ENCODE results near the gene MYO1F. TPM values are rescaled to one million over a fixed set of nuclear protein-coding genes. Genes with fewer than 3 reads are reported as not detected.

The MYO1F gene
- polyA plus RNA-seq, 3 donors, result 121 to 707 (median 197) TPM

- DNase-seq, result peak in 1 of 3 donors; percentile 1
- Histone ChIP-seq H4K20me1 (ENCODE audit: insufficient read depth, low read length) (peaks cover 100% of the 10 kb centered on the region), H3K4me1 (ENCODE audit: control insufficient read depth in 1 of 2, insufficient read depth in 2 of 2, low read length in 2 of 2) (no peaks in the 10 kb centered on the region), H3K27me3 (ENCODE audit: control insufficient read depth in 2 of 2, insufficient read depth in 2 of 2, low read length in 2 of 2) (no peaks in the 10 kb centered on the region), H3K9ac (ENCODE audit: insufficient read depth, low read length, poor library complexity, severe bottlenecking) (no peak overlapping the region), H3K79me2 (ENCODE audit: insufficient read depth, low read length) (peaks cover 61% of the 10 kb centered on the region), H3K36me3 (replicated peaks in 1 of 2; ENCODE audit: control insufficient read depth in 1 of 2, insufficient read depth in 2 of 2, low read length in 2 of 2) (peaks cover 94 to 100% of the 10 kb centered on the region in 2 donors), H2AFZ (ENCODE audit: insufficient read depth, low read depth, low read length, poor library complexity, severe bottlenecking) (no peak overlapping the region), H3K4me3 (replicated peaks in 1 of 3; ENCODE audit: low read depth in 2 of 3, low read length in 3 of 3) (no peak overlapping the region), H3K9me3 (replicated peaks in 1 of 2; ENCODE audit: control insufficient read depth in 1 of 2, insufficient read depth in 1 of 2, low read length in 2 of 2) (no peaks in the 10 kb centered on the region), H3K4me2 (replicated peaks; ENCODE audit: extremely low read depth, low read length, poor library complexity, severe bottlenecking) (no peak overlapping the region), H3K27ac (ENCODE audit: low read depth in 1 of 2, low read length in 2 of 2) (peak overlapping the region in 1 of 2 donors; percentile 51)
- H3K4me3 Mint-ChIP-seq, result no peak overlapping the region
- peaks cover 0 to 6% (median 2%) of the 10 kb centered on the region in 7 donors for H3K9me3 Mint-ChIP-seq
- H3K27ac Mint-ChIP-seq, result peak overlapping the region in 5 of 7 donors; percentile 35 to 87 (median 81)
- 96% methylated on average over 4 of the region's 4 CpGs for WGBS (ENCODE audit: insufficient coverage)
- peaks cover 14% of the 10 kb centered on the region for H3K4me1 Mint-ChIP-seq
- intact Hi-C loops (cut with micrococcal nuclease), result no loop called here
- no peak for TF ChIP-seq CTCF (IDR thresholded peaks at IDR 0.05)
- H3K27me3 Mint-ChIP-seq (ENCODE audit: low read depth in 3 of 3), result peaks cover 0 to 10% (median 0%) of the 10 kb centered on the region in 3 donors
- H3K36me3 Mint-ChIP-seq, result peaks cover 60 to 78% of the 10 kb centered on the region in 2 donors
Observed at GRCh38 chr19:8529369-8530006, 47.8 kb downstream of the MYO1F start.

GRCh38 chr19:8528500-8528899, 48.7 kb downstream of the MYO1F start:
- intact Hi-C loops (cut with micrococcal nuclease), result no loop called here
- Mint-ChIP-seq H3K4me3 (no peak overlapping the region), H3K27ac (peak overlapping the region in 5 of 7 donors; percentile 20 to 87 (median 76)), H3K9me3 (peaks cover 0 to 6% (median 2%) of the 10 kb centered on the region in 7 donors), H3K27me3 (ENCODE audit: low read depth in 3 of 3) (peaks cover 0 to 10% (median 0%) of the 10 kb centered on the region in 3 donors), H3K36me3 (peaks cover 58 to 68% of the 10 kb centered on the region in 2 donors), H3K4me1 (peaks cover 14% of the 10 kb centered on the region)
- peak in 1 of 3 donors; percentile 1 for DNase-seq
- H3K4me3 ChIP-seq (replicated peaks in 1 of 3; ENCODE audit: low read depth in 2 of 3, low read length in 3 of 3), result no peak overlapping the region
- H3K79me2 ChIP-seq (ENCODE audit: insufficient read depth, low read length), result peaks cover 60% of the 10 kb centered on the region
- H3K36me3 ChIP-seq (replicated peaks in 1 of 2; ENCODE audit: control insufficient read depth in 1 of 2, insufficient read depth in 2 of 2, low read length in 2 of 2), result peaks cover 97 to 100% of the 10 kb centered on the region in 2 donors
- no peak overlapping the region for H2AFZ ChIP-seq (ENCODE audit: insufficient read depth, low read depth, low read length, poor library complexity, severe bottlenecking)
- no peak overlapping the region for H3K9ac ChIP-seq (ENCODE audit: insufficient read depth, low read length, poor library complexity, severe bottlenecking)
- peak overlapping the region in 1 of 2 donors; percentile 51 for H3K27ac ChIP-seq (ENCODE audit: low read depth in 1 of 2, low read length in 2 of 2)
- H3K9me3 ChIP-seq (replicated peaks in 1 of 2; ENCODE audit: control insufficient read depth in 1 of 2, insufficient read depth in 1 of 2, low read length in 2 of 2), result no peaks in the 10 kb centered on the region
- peaks cover 100% of the 10 kb centered on the region for H4K20me1 ChIP-seq (ENCODE audit: insufficient read depth, low read length)
- H3K4me2 ChIP-seq (replicated peaks; ENCODE audit: extremely low read depth, low read length, poor library complexity, severe bottlenecking), result no peak overlapping the region
- H3K4me1 ChIP-seq (ENCODE audit: control insufficient read depth in 1 of 2, insufficient read depth in 2 of 2, low read length in 2 of 2), result no peaks in the 10 kb centered on the region
- 90% methylated on average over 3 of the region's 4 CpGs for WGBS (ENCODE audit: insufficient coverage)
- H3K27me3 ChIP-seq (ENCODE audit: control insufficient read depth in 2 of 2, insufficient read depth in 2 of 2, low read length in 2 of 2), result no peaks in the 10 kb centered on the region
- TF ChIP-seq CTCF (IDR thresholded peaks at IDR 0.05), result no peak

Measured in CD14-positive monocyte (primary cell).